HG03108 (cell line): ENCODE data around the gene PARP11.

Experiments used
- ATAC-seq: cut with Tn5 transposase; IDR thresholded peaks from one replicate; pipeline ENCODE4 v1.9.1; 2021; ENCODE audit warnings: moderate library complexity; ENCODE audit not compliant: unreplicated experiment

Gene PARP11

GRCh38 chr12:3775385-3776035 lies 97.7 kb downstream of the PARP11 start:
- ATAC-seq, result no peak

GRCh38 chr12:3772380-3772779 lies 100.8 kb downstream of the PARP11 start:
- ATAC-seq, result no peak

GRCh38 chr12:3771853-3772252 lies 101.3 kb downstream of the PARP11 start:
- no peak for ATAC-seq

- no peak for ATAC-seq
Observed at GRCh38 chr12:3770891-3771290, 102.3 kb downstream of the PARP11 start.

GRCh38 chr12:3768911-3769447 lies 104.2 kb downstream of the PARP11 start:
- ATAC-seq, result no peak

- no peak for ATAC-seq
Observed at GRCh38 chr12:3761116-3761735, 112.0 kb downstream of the PARP11 start.

- no peak for ATAC-seq
Observed at GRCh38 chr12:3759878-3760277, 113.3 kb downstream of the PARP11 start.
